ENCODE results near the gene NFYA. TPM values are rescaled to one million over a fixed set of nuclear protein-coding genes. Genes with fewer than 3 reads are reported as not detected.

Gene NFYA
- total and polyA plus RNA-seq, 2 of the 13 experiments (the other 11 are each of a cell fraction or from before 2014, with no cell fraction given) = 16.0 to 22.9 TPM

- TF ChIP-seq TFAP4 (IDR thresholded peaks at IDR 0.05; ENCODE audit: borderline replicate concordance, low read depth) = no peak
- no peak for TF ChIP-seq ZNF710 (CRISPR knock-in tag; IDR thresholded peaks at IDR 0.05; ENCODE audit: borderline replicate concordance)
- no peak for TF ChIP-seq ZNF660 (CRISPR knock-in tag; IDR thresholded peaks at IDR 0.05; ENCODE audit: borderline replicate concordance, low read depth)
- TF ChIP-seq PRDM15 (CRISPR knock-in tag; IDR thresholded peaks at IDR 0.05) = no peak
- TF ChIP-seq SMC3 (IDR thresholded peaks at IDR 0.05; ENCODE audit: low read length) = no peak
- no peak for TF ChIP-seq CREB1 (IDR thresholded peaks at IDR 0.05)
- TF ChIP-seq CREB1 (CRISPR knock-in tag; IDR thresholded peaks at IDR 0.05) = 0 out of 2 replicates have a peak, but pooled peaks have one; percentile 6
- TF ChIP-seq TSC22D2 (CRISPR knock-in tag; IDR thresholded peaks at IDR 0.05; ENCODE audit: borderline replicate concordance) = 0 out of 2 replicates have a peak, but pooled peaks have one; percentile 17
- TF ChIP-seq ZFP36L1 (CRISPR knock-in tag; IDR thresholded peaks at IDR 0.05) = no peak
- no peak for TF ChIP-seq ARNTL (CRISPR knock-in tag; IDR thresholded peaks at IDR 0.05)
- no peak for TF ChIP-seq ZFP36 (IDR thresholded peaks at IDR 0.05; ENCODE audit: borderline replicate concordance, low read depth, low read length, partially characterized antibody)
- no peak for TF ChIP-seq ZNF597 (CRISPR knock-in tag; IDR thresholded peaks at IDR 0.05)
- TF ChIP-seq ZNF558 (CRISPR knock-in tag; IDR thresholded peaks at IDR 0.05; ENCODE audit: borderline replicate concordance) = 0 out of 2 replicates have a peak, but pooled peaks have one; percentile 2
- peak; percentile 33 for TF ChIP-seq STAG1 (CRISPR knock-in tag; IDR thresholded peaks at IDR 0.05)
- TF ChIP-seq FUBP1 (CRISPR knock-in tag; IDR thresholded peaks at IDR 0.05; ENCODE audit: borderline replicate concordance) = 0 out of 2 replicates have a peak, but pooled peaks have one; percentile 8
- 0 out of 2 replicates have a peak, but pooled peaks have one; percentile 3 for TF ChIP-seq ZNF792 (CRISPR knock-in tag; IDR thresholded peaks at IDR 0.05)
- TF ChIP-seq ZNF263 (CRISPR knock-in tag; IDR thresholded peaks at IDR 0.05) = no peak
Measured at GRCh38 chr6:41071501-41071922, 1.3 kb upstream of the NFYA start (continued).
